ENCODE measurements around the gene MAPKAP1. TPM values are rescaled to one million over a fixed set of nuclear protein-coding genes. Genes with fewer than 3 reads are reported as not detected.

Gene MAPKAP1
- total RNA-seq, 1 donor from 2014 or later: 76.9 TPM

DNA sequence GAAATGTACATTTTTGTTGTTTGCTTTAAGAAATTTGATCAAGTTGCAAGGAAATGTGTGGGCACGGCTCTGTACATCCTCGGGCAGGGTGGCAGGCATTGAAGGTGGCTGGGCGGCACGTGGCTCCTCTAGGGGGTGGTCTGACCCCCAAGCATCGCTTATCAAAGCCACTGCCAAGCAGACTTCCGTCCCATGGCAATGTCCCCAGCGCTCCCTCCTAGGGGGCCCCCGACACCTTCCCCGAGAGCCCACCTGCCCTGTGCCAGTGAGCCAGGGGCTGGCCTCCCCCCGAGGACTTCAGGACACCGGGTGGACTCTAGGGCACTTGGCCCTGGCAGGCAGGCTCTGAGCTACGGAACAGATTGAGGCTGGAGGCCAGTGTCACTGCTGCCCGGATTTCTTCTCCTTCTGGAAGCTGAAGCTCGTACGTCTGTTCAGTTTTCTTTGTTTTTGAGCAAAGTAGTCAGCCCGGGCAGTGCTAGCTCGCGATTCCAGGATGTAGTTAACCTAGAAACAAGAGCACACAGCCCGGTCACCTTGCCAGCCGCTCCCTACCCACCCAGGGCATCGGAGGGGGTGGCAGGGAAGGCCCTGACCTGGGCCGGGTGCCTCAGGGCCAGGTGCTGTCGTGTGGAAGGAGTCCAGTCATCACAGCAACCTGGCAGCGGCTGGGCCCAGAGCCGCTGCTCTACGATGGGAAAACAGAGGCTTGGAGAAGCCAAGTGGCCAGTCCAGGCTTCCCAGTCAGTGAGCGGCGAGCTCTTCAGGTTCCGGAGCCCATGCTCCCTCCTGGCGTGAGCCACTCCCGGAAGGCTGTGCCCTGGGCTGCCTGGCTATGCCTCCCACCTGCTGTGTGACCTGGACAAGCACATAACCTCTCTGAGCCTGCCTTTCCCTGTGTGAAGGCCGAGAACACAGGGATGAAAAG is 268.2 kb downstream of the MAPKAP1 start:
- no peak for DNase-seq (ENCODE audit: extremely low spot score, unreplicated experiment)
- TF ChIP-seq, protein P1, sequence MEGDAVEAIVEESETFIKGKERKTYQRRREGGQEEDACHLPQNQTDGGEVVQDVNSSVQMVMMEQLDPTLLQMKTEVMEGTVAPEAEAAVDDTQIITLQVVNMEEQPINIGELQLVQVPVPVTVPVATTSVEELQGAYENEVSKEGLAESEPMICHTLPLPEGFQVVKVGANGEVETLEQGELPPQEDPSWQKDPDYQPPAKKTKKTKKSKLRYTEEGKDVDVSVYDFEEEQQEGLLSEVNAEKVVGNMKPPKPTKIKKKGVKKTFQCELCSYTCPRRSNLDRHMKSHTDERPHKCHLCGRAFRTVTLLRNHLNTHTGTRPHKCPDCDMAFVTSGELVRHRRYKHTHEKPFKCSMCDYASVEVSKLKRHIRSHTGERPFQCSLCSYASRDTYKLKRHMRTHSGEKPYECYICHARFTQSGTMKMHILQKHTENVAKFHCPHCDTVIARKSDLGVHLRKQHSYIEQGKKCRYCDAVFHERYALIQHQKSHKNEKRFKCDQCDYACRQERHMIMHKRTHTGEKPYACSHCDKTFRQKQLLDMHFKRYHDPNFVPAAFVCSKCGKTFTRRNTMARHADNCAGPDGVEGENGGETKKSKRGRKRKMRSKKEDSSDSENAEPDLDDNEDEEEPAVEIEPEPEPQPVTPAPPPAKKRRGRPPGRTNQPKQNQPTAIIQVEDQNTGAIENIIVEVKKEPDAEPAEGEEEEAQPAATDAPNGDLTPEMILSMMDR (IDR thresholded peaks at IDR 0.05): no peak
- H3K4me1 Mint-ChIP-seq (ENCODE audit: unreplicated experiment): no peaks in the 10 kb centered on the region

DNA sequence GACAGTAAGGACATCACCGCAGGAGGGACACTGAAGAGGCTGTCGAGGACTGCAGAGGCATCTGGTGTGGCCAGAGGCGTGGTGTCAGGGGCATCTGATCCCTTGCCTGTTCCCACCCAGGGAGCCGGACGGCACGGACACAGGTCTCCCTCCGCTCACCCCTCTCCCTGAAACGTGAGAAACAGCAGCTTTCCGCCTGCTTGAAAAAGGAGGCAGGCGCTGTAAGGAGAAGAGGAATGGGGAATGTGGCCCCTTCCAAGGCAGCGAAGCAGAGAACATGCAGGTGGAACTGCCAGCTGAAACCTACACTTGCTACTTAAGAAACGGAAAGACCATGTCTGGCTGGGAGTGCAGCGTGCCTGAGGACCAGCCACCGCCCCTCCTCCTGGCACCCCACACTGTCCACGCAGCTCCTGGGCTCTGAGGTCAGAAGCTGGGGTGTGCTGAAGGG is 269.2 kb downstream of the MAPKAP1 start:
- H3K9me3 Mint-ChIP-seq (ENCODE audit: unreplicated experiment): no peaks in the 10 kb centered on the region
- no peaks in the 10 kb centered on the region for H3K4me1 Mint-ChIP-seq (ENCODE audit: unreplicated experiment)
- peaks cover 14% of the 10 kb centered on the region for H3K36me3 Mint-ChIP-seq (ENCODE audit: unreplicated experiment)
- no peak for DNase-seq (ENCODE audit: extremely low spot score, unreplicated experiment)
- TF ChIP-seq, protein P1 (IDR thresholded peaks at IDR 0.05): no peak
- H3K27ac Mint-ChIP-seq (ENCODE audit: unreplicated experiment): no peak overlapping the region
- no peak overlapping the region for H3K4me3 Mint-ChIP-seq (ENCODE audit: unreplicated experiment)
- no peaks in the 10 kb centered on the region for H3K27me3 Mint-ChIP-seq (ENCODE audit: unreplicated experiment)

More for the DNA sequence above, 268.2 kb downstream of the MAPKAP1 start:
- Mint-ChIP-seq H3K4me3 (ENCODE audit: unreplicated experiment) (no peak overlapping the region), H3K27ac (ENCODE audit: unreplicated experiment) (no peak overlapping the region), H3K36me3 (ENCODE audit: unreplicated experiment) (peaks cover 19% of the 10 kb centered on the region), H3K9me3 (ENCODE audit: unreplicated experiment) (no peaks in the 10 kb centered on the region), H3K27me3 (ENCODE audit: unreplicated experiment) (no peaks in the 10 kb centered on the region)

DNA sequence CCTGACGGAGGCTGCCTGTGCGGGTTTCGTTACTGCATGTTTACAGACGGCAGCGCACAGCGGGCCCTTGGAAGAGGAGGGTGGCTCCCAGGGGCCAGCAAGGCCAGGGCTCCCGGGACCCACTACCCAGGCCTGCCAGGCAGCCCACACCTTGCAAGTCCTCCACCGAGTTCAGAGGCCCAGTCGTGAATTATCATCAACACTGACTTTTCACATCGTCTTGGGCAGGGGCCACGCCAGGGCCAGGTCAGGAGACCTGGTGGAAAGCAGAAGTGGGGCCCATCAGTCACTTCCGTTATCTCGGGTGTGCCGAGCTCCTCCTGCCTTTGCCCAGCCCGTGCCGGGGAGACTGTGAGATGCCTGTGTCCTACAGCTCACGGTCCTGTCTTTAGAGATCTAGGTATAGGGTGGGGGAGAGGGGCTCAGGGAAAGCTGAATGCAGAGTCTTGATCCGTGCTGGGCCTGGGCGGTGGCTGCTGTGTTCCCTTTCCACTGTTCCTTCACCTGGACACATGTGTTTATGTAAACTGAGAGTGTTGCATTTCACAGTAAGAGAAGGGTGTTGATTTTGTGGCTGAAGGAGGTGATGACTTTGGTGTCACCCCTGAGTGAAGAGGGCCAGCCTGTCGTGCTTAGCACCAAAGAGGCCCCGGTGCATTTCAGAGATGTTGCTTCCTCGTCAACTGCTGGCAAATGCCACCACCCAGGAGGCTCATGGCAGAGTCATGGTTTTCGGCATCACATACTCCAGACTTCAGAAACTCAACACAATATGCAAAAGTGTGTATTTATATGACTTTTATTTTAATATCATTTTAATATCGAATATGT is 270.2 kb downstream of the MAPKAP1 start:
- Mint-ChIP-seq H3K4me3 (ENCODE audit: unreplicated experiment) (no peak overlapping the region), H3K36me3 (ENCODE audit: unreplicated experiment) (peaks cover 11% of the 10 kb centered on the region), H3K9me3 (ENCODE audit: unreplicated experiment) (no peaks in the 10 kb centered on the region), H3K27me3 (ENCODE audit: unreplicated experiment) (no peaks in the 10 kb centered on the region), H3K4me1 (ENCODE audit: unreplicated experiment) (no peaks in the 10 kb centered on the region), H3K27ac (ENCODE audit: unreplicated experiment) (no peak overlapping the region)
- TF ChIP-seq, protein P1 (IDR thresholded peaks at IDR 0.05): no peak
- no peak for DNase-seq (ENCODE audit: extremely low spot score, unreplicated experiment)

DNA sequence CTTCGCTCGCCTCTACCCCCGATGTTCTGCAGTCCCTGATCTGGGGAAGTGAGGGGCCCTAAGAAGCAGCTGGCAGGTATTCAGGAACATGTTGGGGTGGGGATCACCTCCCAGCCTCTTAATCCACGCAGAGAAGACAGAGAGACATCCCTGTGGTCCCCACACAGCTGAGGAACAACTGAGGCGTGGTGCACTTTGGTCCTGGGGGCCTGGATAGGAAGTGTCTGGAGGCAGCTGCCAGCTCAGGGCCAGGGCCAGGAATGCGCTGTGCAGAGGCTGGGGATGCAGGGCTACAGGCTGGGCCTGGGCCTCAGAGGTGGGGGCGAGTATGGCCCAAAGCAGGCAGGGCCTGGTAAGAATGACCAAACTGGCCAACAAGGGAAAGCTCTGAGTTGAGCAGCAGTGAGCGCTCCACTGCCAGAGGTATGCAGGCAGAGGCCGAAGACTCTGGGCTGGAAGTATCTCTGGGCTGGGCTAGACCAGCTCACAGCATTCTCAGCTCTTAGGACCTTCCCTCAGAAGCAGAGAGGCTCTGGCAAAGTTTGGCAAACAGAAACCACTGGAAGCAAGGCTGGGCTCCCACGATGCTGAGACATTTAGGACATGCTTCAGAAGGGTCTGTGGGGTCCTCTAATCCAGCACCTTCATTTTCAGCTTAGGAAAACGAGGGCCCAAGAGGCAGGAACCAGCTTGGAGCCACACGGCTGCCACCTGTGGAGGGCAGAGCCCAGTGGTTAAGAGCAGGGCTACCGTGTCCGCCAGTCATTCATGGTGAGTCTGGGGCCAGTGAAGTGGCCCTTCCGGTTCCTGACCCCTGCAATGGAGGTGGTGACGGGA is 271.0 kb downstream of the MAPKAP1 start:
- H3K9me3 Mint-ChIP-seq (ENCODE audit: unreplicated experiment): no peaks in the 10 kb centered on the region
- TF ChIP-seq, protein P1 (IDR thresholded peaks at IDR 0.05): no peak
- H3K27me3 Mint-ChIP-seq (ENCODE audit: unreplicated experiment): no peaks in the 10 kb centered on the region
- H3K36me3 Mint-ChIP-seq (ENCODE audit: unreplicated experiment): peaks cover 9% of the 10 kb centered on the region
- no peak overlapping the region for H3K4me3 Mint-ChIP-seq (ENCODE audit: unreplicated experiment)
- H3K27ac Mint-ChIP-seq (ENCODE audit: unreplicated experiment): no peak overlapping the region
- H3K4me1 Mint-ChIP-seq (ENCODE audit: unreplicated experiment): no peaks in the 10 kb centered on the region
- no peak for DNase-seq (ENCODE audit: extremely low spot score, unreplicated experiment)
